ENCODE measurements around the gene SMC1B. TPM values are rescaled to one million over a fixed set of nuclear protein-coding genes. Genes with fewer than 3 reads are reported as not detected.
A peak's percentile ranks its signal among the peaks of the same experiment; 100 is the strongest.
"Not testable (repeated sequence)": the region's sequence is repeated elsewhere in the genome, so short reads cannot be mapped to it uniquely, and the experiment has no call there.

SMC1B gene
- total RNA-seq, 1 donor from 2014 or later: not detected

DNA sequence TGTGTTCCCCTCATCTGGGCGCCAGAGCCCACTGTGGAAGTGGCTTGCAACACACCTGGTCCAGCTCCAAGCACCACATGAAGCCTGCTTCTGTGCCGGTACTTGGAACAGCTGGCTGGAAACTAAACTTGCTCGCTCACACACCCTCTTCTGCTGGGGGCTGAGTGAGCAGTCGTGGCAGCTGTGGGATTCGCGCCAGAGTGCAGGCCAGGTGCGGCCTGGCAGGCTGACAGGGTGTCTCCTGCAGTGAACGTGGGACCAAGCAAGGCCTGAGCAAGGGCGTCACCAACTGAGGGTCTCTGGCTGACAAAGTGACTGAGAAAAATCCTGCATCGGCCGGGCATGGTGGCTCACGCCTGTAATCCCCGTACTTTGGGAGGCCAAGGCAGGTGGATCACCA, 15.2 kb downstream of the SMC1B start:
- Histone ChIP-seq H3K9me3 (no peaks in the 10 kb centered on the region), H3K27ac (no peak overlapping the region), H3K27me3 (no peaks in the 10 kb centered on the region), H3K36me3 (no peaks in the 10 kb centered on the region), H3K4me1 (no peaks in the 10 kb centered on the region), H3K4me3 (no peak overlapping the region)
- TF ChIP-seq, protein P1, sequence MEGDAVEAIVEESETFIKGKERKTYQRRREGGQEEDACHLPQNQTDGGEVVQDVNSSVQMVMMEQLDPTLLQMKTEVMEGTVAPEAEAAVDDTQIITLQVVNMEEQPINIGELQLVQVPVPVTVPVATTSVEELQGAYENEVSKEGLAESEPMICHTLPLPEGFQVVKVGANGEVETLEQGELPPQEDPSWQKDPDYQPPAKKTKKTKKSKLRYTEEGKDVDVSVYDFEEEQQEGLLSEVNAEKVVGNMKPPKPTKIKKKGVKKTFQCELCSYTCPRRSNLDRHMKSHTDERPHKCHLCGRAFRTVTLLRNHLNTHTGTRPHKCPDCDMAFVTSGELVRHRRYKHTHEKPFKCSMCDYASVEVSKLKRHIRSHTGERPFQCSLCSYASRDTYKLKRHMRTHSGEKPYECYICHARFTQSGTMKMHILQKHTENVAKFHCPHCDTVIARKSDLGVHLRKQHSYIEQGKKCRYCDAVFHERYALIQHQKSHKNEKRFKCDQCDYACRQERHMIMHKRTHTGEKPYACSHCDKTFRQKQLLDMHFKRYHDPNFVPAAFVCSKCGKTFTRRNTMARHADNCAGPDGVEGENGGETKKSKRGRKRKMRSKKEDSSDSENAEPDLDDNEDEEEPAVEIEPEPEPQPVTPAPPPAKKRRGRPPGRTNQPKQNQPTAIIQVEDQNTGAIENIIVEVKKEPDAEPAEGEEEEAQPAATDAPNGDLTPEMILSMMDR (IDR thresholded peaks at IDR 0.05): no peak
- intact Hi-C loops (cut with DNase I): no loop called here
- DNase-seq (ENCODE audit: low spot score in 2 of 2): no peak

DNA sequence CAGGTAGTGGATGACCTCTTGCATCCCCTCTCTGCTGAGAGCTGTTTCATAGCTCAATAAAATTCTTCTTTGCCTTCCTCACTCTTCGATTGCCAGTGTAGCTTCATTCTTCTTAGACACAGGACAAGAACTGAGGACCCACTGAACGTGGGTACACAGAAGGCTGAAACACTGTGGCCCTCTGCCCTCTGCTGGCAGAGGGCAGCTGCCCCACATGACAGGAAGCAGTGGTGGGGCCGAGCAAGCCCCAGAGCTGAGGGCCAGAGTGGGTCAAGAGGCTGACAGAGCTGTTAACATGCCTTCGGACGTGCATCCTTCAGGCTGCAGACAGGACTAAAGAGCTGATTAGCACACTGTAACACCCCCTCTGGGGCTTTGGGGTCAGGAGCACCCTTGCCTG, 15.6 kb downstream of the SMC1B start:
- Histone ChIP-seq H3K27me3 (no peaks in the 10 kb centered on the region), H3K9me3 (no peaks in the 10 kb centered on the region), H3K4me3 (no peak overlapping the region), H3K4me1 (no peaks in the 10 kb centered on the region), H3K36me3 (no peaks in the 10 kb centered on the region), H3K27ac (no peak overlapping the region)
- no peak for DNase-seq (ENCODE audit: low spot score in 2 of 2)
- intact Hi-C loops (cut with DNase I): no loop called here
- TF ChIP-seq, protein P1 (IDR thresholded peaks at IDR 0.05): peak in 1 of 3 experiments; percentile 5

DNA sequence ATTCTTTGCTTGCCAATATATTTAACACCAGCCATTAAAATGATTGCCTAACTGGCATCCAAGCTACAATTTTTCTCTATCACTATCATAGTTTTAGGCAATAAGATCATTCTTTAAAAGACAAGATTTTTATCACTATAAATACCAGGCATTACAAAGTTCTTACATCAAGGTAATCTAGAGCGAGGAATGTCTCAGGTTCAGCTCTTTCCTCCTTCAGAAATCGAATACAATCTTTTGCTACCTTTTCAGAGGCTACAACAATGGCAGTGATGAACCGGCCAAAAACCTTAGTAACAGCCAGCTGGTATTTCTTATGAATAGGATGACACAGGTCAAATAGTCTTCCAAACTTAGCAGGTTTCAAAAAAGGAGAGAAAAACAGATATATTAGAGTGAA, 23.9 kb downstream of the SMC1B start:
- H3K27ac ChIP-seq: no peak overlapping the region
- intact Hi-C loops (cut with DNase I): no loop called here
- H3K36me3 ChIP-seq: no peaks in the 10 kb centered on the region
- H3K27me3 ChIP-seq: no peaks in the 10 kb centered on the region
- H3K4me1 ChIP-seq: no peaks in the 10 kb centered on the region
- TF ChIP-seq, protein P1 (IDR thresholded peaks at IDR 0.05): no peak
- no peak for DNase-seq (ENCODE audit: low spot score in 2 of 2)
- no peaks in the 10 kb centered on the region for H3K9me3 ChIP-seq
- no peak overlapping the region for H3K4me3 ChIP-seq

DNA sequence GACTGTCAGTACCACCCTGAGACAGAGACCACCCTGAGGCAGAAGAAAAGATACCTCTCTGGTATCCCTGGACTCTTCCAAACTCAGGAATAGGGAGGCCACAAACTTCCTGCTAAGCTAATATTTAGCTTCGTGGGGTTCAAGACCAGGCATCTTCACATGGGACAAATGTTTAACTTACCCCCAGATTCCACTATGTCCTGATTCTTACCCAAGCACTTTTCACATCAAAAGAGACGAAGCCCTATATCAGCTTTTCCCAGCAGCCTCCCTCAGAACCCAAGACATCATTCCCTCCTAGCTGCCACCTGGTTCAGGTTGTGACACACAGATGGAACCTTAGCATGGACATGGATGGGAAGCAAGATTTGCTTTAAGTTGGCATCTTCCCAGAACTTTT, 32.1 kb downstream of the SMC1B start:
- Histone ChIP-seq H3K36me3 (no peaks in the 10 kb centered on the region), H3K27ac (no peak overlapping the region), H3K4me3 (no peak overlapping the region), H3K4me1 (no peaks in the 10 kb centered on the region), H3K9me3 (no peaks in the 10 kb centered on the region), H3K27me3 (no peaks in the 10 kb centered on the region)
- TF ChIP-seq, protein P1 (IDR thresholded peaks at IDR 0.05): no peak
- no peak for DNase-seq (ENCODE audit: low spot score in 2 of 2)
- intact Hi-C loops (cut with DNase I): no loop called here

DNA sequence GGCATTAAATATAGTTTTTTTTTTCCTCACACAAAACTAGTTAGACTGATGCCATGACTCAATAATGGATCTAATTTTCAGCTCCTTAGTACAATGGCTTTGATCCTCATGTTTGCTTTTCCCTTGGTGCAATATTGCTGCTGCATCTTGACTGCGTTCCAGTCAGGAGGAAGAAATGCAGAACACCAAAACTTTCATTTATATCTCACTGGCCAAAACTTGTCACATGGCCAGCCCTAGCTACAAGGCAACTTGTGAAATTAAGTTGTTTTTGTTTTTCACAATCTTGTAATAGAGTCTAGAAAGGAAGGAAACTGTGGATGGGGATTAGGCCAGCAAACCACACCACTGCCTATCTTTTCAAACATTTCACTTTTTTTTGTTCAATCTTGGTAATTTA, 36.7 kb downstream of the SMC1B start:
- intact Hi-C loops (cut with DNase I): no loop called here
- Histone ChIP-seq H3K4me3 (no peak overlapping the region), H3K27ac (no peak overlapping the region), H3K27me3 (no peaks in the 10 kb centered on the region), H3K4me1 (no peaks in the 10 kb centered on the region), H3K36me3 (no peaks in the 10 kb centered on the region), H3K9me3 (no peaks in the 10 kb centered on the region)
- TF ChIP-seq, protein P1 (IDR thresholded peaks at IDR 0.05): no peak
- no peak for DNase-seq (ENCODE audit: low spot score in 2 of 2)

DNA sequence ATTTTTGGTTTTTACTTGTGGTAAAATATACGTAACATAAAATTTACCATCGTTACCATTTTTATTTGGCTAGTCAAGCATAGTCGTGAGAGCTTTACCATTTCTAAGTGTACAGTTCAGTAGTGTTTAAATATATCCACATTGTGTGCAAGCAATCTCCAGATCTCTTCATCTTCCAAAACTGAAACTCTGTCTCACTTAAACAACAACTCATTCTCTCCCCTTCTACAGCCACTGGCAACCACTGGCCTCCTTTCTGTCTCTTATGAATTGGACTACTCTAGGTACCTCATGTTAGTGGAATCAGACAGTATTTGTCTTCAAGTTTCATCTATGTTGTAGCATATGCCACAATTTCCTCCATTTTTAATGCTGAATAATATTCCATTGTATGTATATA, 37.4 kb downstream of the SMC1B start:
- Histone ChIP-seq H3K9me3 (no peaks in the 10 kb centered on the region), H3K27ac (no peak overlapping the region), H3K4me3 (no peak overlapping the region), H3K4me1 (no peaks in the 10 kb centered on the region), H3K36me3 (no peaks in the 10 kb centered on the region), H3K27me3 (no peaks in the 10 kb centered on the region)
- no peak for DNase-seq (ENCODE audit: low spot score in 2 of 2)
- TF ChIP-seq, protein P1 (IDR thresholded peaks at IDR 0.05): no peak
- intact Hi-C loops (cut with DNase I): no loop called here

DNA sequence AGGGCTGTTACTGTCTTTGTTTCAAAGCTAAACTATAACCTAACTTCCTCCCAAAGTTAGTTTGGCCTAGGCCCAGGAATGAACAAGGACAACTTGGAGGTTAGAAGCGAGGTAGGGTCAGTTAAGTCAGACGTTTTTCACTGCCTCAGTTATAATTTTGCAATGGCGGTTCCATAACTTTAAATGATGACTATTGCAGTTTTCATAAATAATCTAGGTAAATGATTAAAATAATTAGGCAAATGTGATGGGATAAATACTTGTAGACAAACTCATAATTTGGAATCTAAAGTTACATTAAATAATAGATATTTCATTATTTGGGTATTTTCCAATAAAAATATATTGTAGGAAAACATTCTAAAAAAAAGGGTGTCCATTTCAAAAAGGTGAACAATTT, 39.8 kb downstream of the SMC1B start:
- H3K4me3 ChIP-seq: not testable (repeated sequence)

More for the DNA sequence above, 39.8 kb downstream of the SMC1B start:
- H3K4me1 ChIP-seq; H3K9me3 ChIP-seq; H3K27ac ChIP-seq; DNase-seq (ENCODE audit: low spot score in 2 of 2); H3K27me3 ChIP-seq; intact Hi-C loops (cut with DNase I); H3K36me3 ChIP-seq: not testable (repeated sequence)

All from ascending aorta (tissue), 2 donors.